Amygdala (tissue), 56 donors: ENCODE results near the gene SLCO2A1.

Source experiments
- DNase-seq, 56 donors: peaks; one replicate each; lab custom pipeline; 2025; lab: John Stamatoyannopoulos, UW

Gene SLCO2A1

GRCh38 chr3:134061401-134061800 is 31.7 kb upstream of the SLCO2A1 start:
- no peak for DNase-seq

- DNase-seq, result no peak
Measured at GRCh38 chr3:134060561-134061385, 31.0 kb upstream of the SLCO2A1 start.

- no peak for DNase-seq
Measured at GRCh38 chr3:134059671-134060560, 30.2 kb upstream of the SLCO2A1 start.

- DNase-seq, result no peak
Measured at GRCh38 chr3:134059035-134059601, 29.4 kb upstream of the SLCO2A1 start.

GRCh38 chr3:134057654-134058110 is 28.0 kb upstream of the SLCO2A1 start:
- no peak for DNase-seq

GRCh38 chr3:134057006-134057653 is 27.4 kb upstream of the SLCO2A1 start:
- no peak for DNase-seq

- DNase-seq, result no peak
Measured at GRCh38 chr3:134056464-134056891, 26.8 kb upstream of the SLCO2A1 start.

GRCh38 chr3:134055661-134056060 is 25.9 kb upstream of the SLCO2A1 start:
- DNase-seq, result no peak

- DNase-seq, result no peak
Measured at GRCh38 chr3:134054881-134055280, 25.2 kb upstream of the SLCO2A1 start.

- no peak for DNase-seq
Measured at GRCh38 chr3:134054231-134054630, 24.5 kb upstream of the SLCO2A1 start.

- no peak for DNase-seq
Measured at GRCh38 chr3:134052370-134052769, 22.6 kb upstream of the SLCO2A1 start.

- DNase-seq, result no peak
Measured at GRCh38 chr3:134049676-134050075, 20.0 kb upstream of the SLCO2A1 start.

GRCh38 chr3:134048278-134048996 is 18.7 kb upstream of the SLCO2A1 start:
- no peak for DNase-seq

GRCh38 chr3:134044459-134044858 is 14.7 kb upstream of the SLCO2A1 start:
- DNase-seq, result no peak

GRCh38 chr3:134040066-134040465 is 10.3 kb upstream of the SLCO2A1 start:
- DNase-seq, result no peak

GRCh38 chr3:134039161-134039862 is 9.6 kb upstream of the SLCO2A1 start:
- no peak for DNase-seq

GRCh38 chr3:134038716-134039115 is 9.0 kb upstream of the SLCO2A1 start:
- DNase-seq, result no peak

GRCh38 chr3:134038071-134038491 is 8.4 kb upstream of the SLCO2A1 start:
- DNase-seq, result no peak

- DNase-seq, result no peak
Measured at GRCh38 chr3:134037168-134037567, 7.4 kb upstream of the SLCO2A1 start.
